ENCODE data around the gene LPGAT1. TPM values are rescaled to one million over a fixed set of nuclear protein-coding genes. Genes with fewer than 3 reads are reported as not detected.

The LPGAT1 gene
- 46.0 and 46.8 TPM in 2 replicates for total RNA-seq (2021)
- Bru-seq, nascent RNA: percentile 75 among the genes with signal in this experiment
- BruChase-seq, experiment 1, labeled RNA remaining after a 2-hour chase: percentile 81 among the genes with signal in this experiment
- percentile 86 among the genes with signal in this experiment for BruChase-seq, experiment 2, labeled RNA remaining after a 6-hour chase
- long read RNA-seq, full-length matches to known transcripts: 1 of 19 reads
- long read RNA-seq, partial matches to known transcripts: 1 of 19 reads
- long read RNA-seq, other reads (novel, unspliced or antisense): 17 of 19 reads

GRCh38 chr1:211830328-211831142 is at the start of gene LPGAT1:
Gene LPGAT1, minus strand, starts transcription at chr1:211830763. Its CDS starts 1,467 bp downstream, at chr1:211829296.
- peak within 1 kb of the TSS; percentile 75 for H3K4me3 ChIP-seq
- TF ChIP-seq EZH2 (IDR thresholded peaks at IDR 0.05; ENCODE audit: low read depth) (no peak), CTCF (conservative IDR thresholded peaks at IDR 0.05) (peak; percentile 62)
- peak within 1 kb of the TSS; percentile 85 for H3K4me2 ChIP-seq
- no peaks in the 10 kb centered on the region for H4K20me1 ChIP-seq (ENCODE audit: insufficient read depth)
- peaks cover 15% of the 10 kb centered on the region; the same call in 1 of the 2 replicates for H3K4me1 ChIP-seq (replicated peaks; ENCODE audit: insufficient read depth)
- H3K36me3 ChIP-seq (ENCODE audit: low read depth): peaks cover 5% of the 10 kb centered on the region; the same call in 1 of the 2 replicates
- DNase-seq: peak in 1 of 2 experiments; percentile 80
- CTCF ChIA-PET: interaction anchor here (0.7 kb wide), 1 partner anchor 125 kb away, joined by 5 read pairs; no protein-coding TSS in a partner anchor
- no peaks in the 10 kb centered on the region for H3K9me3 ChIP-seq (ENCODE audit: insufficient read depth, low read depth)
- intact Hi-C loops (cut with micrococcal nuclease; ENCODE audit: unreplicated experiment): loop anchor here (1.0 to 5.0 kb wide), 5 partner anchors 98 to 182 kb away; no protein-coding TSS in a partner anchor
- peak within 1 kb of the TSS; percentile 29; the same call in 1 of the 2 replicates for H3K27ac ChIP-seq
- H3F3A ChIP-seq (ENCODE audit: insufficient read depth, low read depth): no peaks in the 10 kb centered on the region; the same call in 1 of the 2 replicates
- BruUV-seq (replicated peaks): TSS peak; percentile 70
- H3K27me3 ChIP-seq (ENCODE audit: insufficient read depth, low read depth): no peaks in the 10 kb centered on the region
- POLR2A ChIA-PET (ENCODE audit: unreplicated experiment): no interaction called here
- peak within 1 kb of the TSS; percentile 81 for H2AFZ ChIP-seq
- no peaks in the 10 kb centered on the region for H3K9me2 ChIP-seq (ENCODE audit: insufficient read depth)
- H3K79me2 ChIP-seq (ENCODE audit: low read depth): peaks cover 6% of the 10 kb centered on the region; the same call in 1 of the 2 replicates

- intact Hi-C loops (cut with micrococcal nuclease; ENCODE audit: unreplicated experiment): no loop called here
Observed at GRCh38 chr1:211879475-211879874, 48.9 kb upstream of the LPGAT1 start.

More at GRCh38 chr1:211879475-211879874, 48.9 kb upstream of the LPGAT1 start:
- Histone ChIP-seq H3K27me3 (ENCODE audit: insufficient read depth, low read depth) (no peaks in the 10 kb centered on the region), H3F3A (ENCODE audit: insufficient read depth, low read depth) (no peaks in the 10 kb centered on the region), H3K36me3 (ENCODE audit: low read depth) (no peaks in the 10 kb centered on the region), H3K4me2 (no peak overlapping the region), H3K79me2 (ENCODE audit: low read depth) (no peaks in the 10 kb centered on the region), H3K9me3 (ENCODE audit: insufficient read depth, low read depth) (peaks cover 3% of the 10 kb centered on the region; the same call in 1 of the 2 replicates), H3K4me3 (no peak overlapping the region), H4K20me1 (ENCODE audit: insufficient read depth) (no peaks in the 10 kb centered on the region), H3K9me2 (ENCODE audit: insufficient read depth) (no peaks in the 10 kb centered on the region), H3K4me1 (replicated peaks; ENCODE audit: insufficient read depth) (no peaks in the 10 kb centered on the region), H2AFZ (no peak overlapping the region), H3K27ac (no peak overlapping the region)
- no TSS peak for BruUV-seq (replicated peaks)
- POLR2A ChIA-PET (ENCODE audit: unreplicated experiment): no interaction called here
- DNase-seq: no peak
- CTCF ChIA-PET: no interaction called here
- TF ChIP-seq EZH2 (IDR thresholded peaks at IDR 0.05; ENCODE audit: low read depth) (no peak), CTCF (conservative IDR thresholded peaks at IDR 0.05) (no peak)

Data from PC-9 (cell line).